Natural killer cell (primary cell): ENCODE results near the gene B3GNT5. TPM values are rescaled to one million over a fixed set of nuclear protein-coding genes. Genes with fewer than 3 reads are reported as not detected.

ENCODE experiments used
- ATAC-seq, 3 donors: fragments of 150-1000 bp in 2 of 3; fragments of 200-7000 bp in 1 of 3; cut with Tn5 transposase; 1 replicate in 1 of 3; 2 replicates in 2 of 3; pipeline ENCODE4 v1.10.0; 2021; ENCODE audit warnings: mild to moderate bottlenecking in 2 of 3, moderate library complexity in 2 of 3
- DNase-seq, 2 donors: peaks; one replicate each; pipeline versions ENCODE4 v3.0.0 to v3.0.0-alpha.2; 2013 to 2021; ENCODE audit warnings: mixed read lengths in 1 of 2
- H3K27ac ChIP-seq: one replicate; pipeline ENCODE4 v1.5.1; 2013; ENCODE audit warnings: mild to moderate bottlenecking, low read length
- H3K27me3 ChIP-seq: one replicate; pipeline ENCODE4 v1.6.1; 2013; ENCODE audit warnings: low read length; ENCODE audit not compliant: control insufficient read depth, insufficient read depth
- H3K36me3 ChIP-seq: one replicate; pipeline ENCODE4 v1.6.1; 2013; ENCODE audit warnings: low read length; ENCODE audit not compliant: control insufficient read depth, insufficient read depth
- H3K4me1 ChIP-seq: one replicate; pipeline ENCODE4 v1.6.1; 2013; ENCODE audit warnings: low read length; ENCODE audit not compliant: control insufficient read depth, insufficient read depth
- H3K4me3 ChIP-seq: one replicate; pipeline ENCODE4 v1.5.1; 2013; ENCODE audit warnings: low read length
- H3K9me3 ChIP-seq: one replicate; pipeline ENCODE4 v1.6.1; 2013; ENCODE audit warnings: low read length; ENCODE audit not compliant: control insufficient read depth, insufficient read depth
- H3K27ac Mint-ChIP-seq, 2 donors: one replicate each; pipeline ENCODE4 v1.8.0; 2022; ENCODE audit warnings: mild to moderate bottlenecking in 2 of 2, mixed read lengths in 2 of 2, moderate library complexity in 1 of 2
- H3K27me3 Mint-ChIP-seq, 2 donors: one replicate each; pipeline ENCODE4 v1.8.0; 2022; ENCODE audit warnings: low read depth in 2 of 2, mixed read lengths in 2 of 2
- H3K36me3 Mint-ChIP-seq: one replicate; pipeline ENCODE4 v1.8.0; 2022; ENCODE audit warnings: mixed read lengths
- H3K4me1 Mint-ChIP-seq, 2 donors: one replicate each; pipeline ENCODE4 v1.8.0; 2022; ENCODE audit warnings: mixed read lengths in 2 of 2
- H3K4me3 Mint-ChIP-seq: one replicate; pipeline ENCODE4 v1.8.0; 2022; ENCODE audit warnings: mild to moderate bottlenecking, moderate library complexity, mixed read lengths
- H3K9me3 Mint-ChIP-seq, 2 donors: one replicate each; pipeline ENCODE4 v1.8.0; 2022; ENCODE audit warnings: mixed read lengths in 2 of 2
- WGBS: methylation state at CpG from one replicate; pipeline ENCODE4 v1.1.7; 2013; ENCODE audit warnings: missing lambda C conversion rate; ENCODE audit not compliant: insufficient coverage; 5-methylcytosine and 5-hydroxymethylcytosine counted together
- intact Hi-C: fragments of 100-400 bp; cut with micrococcal nuclease; formaldehyde crosslinking; loops from one replicate; pipeline ENCODE4 v1.14.2; 2022
- total RNA-seq, 4 donors: library from RNA; stranded (reverse); fragments of 120-200 nt in 1 of 4; gene quantifications; one replicate each; pipeline versions ENCODE4 v1.2.3 to v1.2.4, GENCODE V29; 2013 to 2022
- TF ChIP-seq, protein P1 (sequence below): fragments of 200-600 bp; IDR thresholded peaks from one replicate; pipeline ENCODE4 v1.8.0; 2022; ENCODE audit warnings: antibody characterized with exemption

Gene B3GNT5
- total RNA-seq, 3 donors from 2014 or later (not counting 1 experiment from before 2014, with no cell fraction given), result 1.2 to 4.5 (median 3.4) TPM

DNA sequence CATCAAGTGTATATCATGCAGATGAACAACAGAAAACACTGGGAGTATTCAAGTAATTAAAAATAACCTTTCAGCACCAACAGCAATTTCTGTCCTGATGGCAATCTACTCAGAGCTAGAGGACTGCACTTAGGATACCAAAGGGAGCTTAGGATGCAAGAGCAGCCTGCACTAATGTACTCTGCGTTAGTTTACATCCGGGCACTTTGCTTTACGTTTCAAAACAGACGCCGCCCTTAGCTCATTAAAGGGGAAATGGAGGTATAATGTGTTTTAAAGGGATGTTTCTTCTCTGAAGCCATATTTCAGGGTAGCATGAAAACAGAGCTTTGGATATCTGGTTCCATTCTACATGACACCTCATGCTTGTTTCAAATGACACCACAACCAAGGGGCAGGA, 14.0 kb upstream of the B3GNT5 start:
- no peak overlapping the region for H3K27ac Mint-ChIP-seq
- H3K4me1 ChIP-seq, result no peaks in the 10 kb centered on the region
- DNase-seq (no peak), ATAC-seq (no peak)
- no peak overlapping the region for H3K4me3 Mint-ChIP-seq
- H3K4me1 Mint-ChIP-seq, result no peaks in the 10 kb centered on the region
- H3K36me3 ChIP-seq, result no peaks in the 10 kb centered on the region
- TF ChIP-seq, protein P1, sequence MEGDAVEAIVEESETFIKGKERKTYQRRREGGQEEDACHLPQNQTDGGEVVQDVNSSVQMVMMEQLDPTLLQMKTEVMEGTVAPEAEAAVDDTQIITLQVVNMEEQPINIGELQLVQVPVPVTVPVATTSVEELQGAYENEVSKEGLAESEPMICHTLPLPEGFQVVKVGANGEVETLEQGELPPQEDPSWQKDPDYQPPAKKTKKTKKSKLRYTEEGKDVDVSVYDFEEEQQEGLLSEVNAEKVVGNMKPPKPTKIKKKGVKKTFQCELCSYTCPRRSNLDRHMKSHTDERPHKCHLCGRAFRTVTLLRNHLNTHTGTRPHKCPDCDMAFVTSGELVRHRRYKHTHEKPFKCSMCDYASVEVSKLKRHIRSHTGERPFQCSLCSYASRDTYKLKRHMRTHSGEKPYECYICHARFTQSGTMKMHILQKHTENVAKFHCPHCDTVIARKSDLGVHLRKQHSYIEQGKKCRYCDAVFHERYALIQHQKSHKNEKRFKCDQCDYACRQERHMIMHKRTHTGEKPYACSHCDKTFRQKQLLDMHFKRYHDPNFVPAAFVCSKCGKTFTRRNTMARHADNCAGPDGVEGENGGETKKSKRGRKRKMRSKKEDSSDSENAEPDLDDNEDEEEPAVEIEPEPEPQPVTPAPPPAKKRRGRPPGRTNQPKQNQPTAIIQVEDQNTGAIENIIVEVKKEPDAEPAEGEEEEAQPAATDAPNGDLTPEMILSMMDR, result no peak
- no peaks in the 10 kb centered on the region for H3K27me3 ChIP-seq
- intact Hi-C loops, result no loop called here
- peaks cover 11 to 17% of the 10 kb centered on the region in 2 donors for H3K27me3 Mint-ChIP-seq
- H3K36me3 Mint-ChIP-seq, result no peaks in the 10 kb centered on the region
- H3K9me3 ChIP-seq, result peaks cover 7% of the 10 kb centered on the region
- WGBS, result 98% methylated on average over 5 of the region's 5 CpGs
- no peak overlapping the region for H3K4me3 ChIP-seq
- peaks cover 0 to 5% of the 10 kb centered on the region in 2 donors for H3K9me3 Mint-ChIP-seq
- no peak overlapping the region for H3K27ac ChIP-seq

DNA sequence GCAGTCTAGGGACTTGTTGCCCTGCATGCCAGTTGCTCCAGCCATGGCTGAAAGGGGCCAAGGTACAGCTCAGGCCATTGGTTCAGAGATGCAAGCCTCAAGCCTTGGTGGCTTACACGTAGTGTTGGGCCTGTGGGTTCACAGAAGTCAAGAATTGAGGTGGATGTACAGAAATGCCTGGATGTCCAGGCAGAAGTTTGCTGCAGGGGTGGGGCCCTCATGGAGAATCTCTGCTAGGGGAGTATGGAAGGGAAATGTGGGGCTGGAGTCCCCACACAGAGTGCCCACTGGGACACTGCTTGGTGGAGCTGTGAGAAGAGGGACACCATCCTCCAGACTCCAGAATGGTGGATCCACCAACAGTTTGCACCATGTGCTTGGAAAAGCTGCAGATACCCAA, 10.6 kb upstream of the B3GNT5 start:
- no peak overlapping the region for H3K27ac Mint-ChIP-seq
- peaks cover 7% of the 10 kb centered on the region for H3K9me3 ChIP-seq
- WGBS, result 88% methylated on average over 1 of the region's 1 CpG

DNA sequence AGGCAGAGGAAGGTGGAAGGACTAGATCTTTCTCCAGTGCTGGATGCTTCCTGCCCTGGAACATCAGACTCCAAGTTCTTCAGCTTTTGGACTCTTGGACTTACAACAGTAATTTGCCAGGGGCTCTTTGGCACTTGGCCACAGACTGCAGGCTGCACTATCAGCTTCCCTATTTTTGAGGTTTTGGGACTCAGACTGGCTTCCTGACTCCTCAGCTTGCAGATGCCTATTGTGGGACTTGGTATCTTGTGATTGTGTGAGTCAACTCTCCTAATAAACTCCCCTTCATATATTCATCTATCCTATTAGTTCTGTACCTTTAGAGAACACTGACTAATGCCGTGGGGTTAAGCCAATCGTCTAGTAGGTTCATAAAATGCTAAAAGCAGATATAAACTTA, 8.8 kb upstream of the B3GNT5 start:
- Mint-ChIP-seq H3K9me3 (peaks cover 0 to 5% of the 10 kb centered on the region in 2 donors), H3K27me3 (peaks cover 11 to 17% of the 10 kb centered on the region in 2 donors), H3K4me1 (no peaks in the 10 kb centered on the region), H3K36me3 (no peaks in the 10 kb centered on the region), H3K4me3 (no peak overlapping the region), H3K27ac (no peak overlapping the region)
- intact Hi-C loops, result no loop called here
- Histone ChIP-seq H3K4me3 (no peak overlapping the region), H3K27ac (no peak overlapping the region), H3K27me3 (no peaks in the 10 kb centered on the region), H3K9me3 (peaks cover 7% of the 10 kb centered on the region), H3K36me3 (no peaks in the 10 kb centered on the region), H3K4me1 (no peaks in the 10 kb centered on the region)
- WGBS, result 58% methylated on average over 2 of the region's 2 CpGs
- ATAC-seq (no peak), DNase-seq (no peak)
- TF ChIP-seq, protein P1, result no peak

More for the DNA sequence above, 10.6 kb upstream of the B3GNT5 start:
- ATAC-seq (no peak), DNase-seq (no peak)
- TF ChIP-seq, protein P1, result no peak
- H3K4me3 ChIP-seq, result no peak overlapping the region
- H3K4me1 Mint-ChIP-seq, result no peaks in the 10 kb centered on the region
- H3K36me3 ChIP-seq, result no peaks in the 10 kb centered on the region
- peaks cover 0 to 5% of the 10 kb centered on the region in 2 donors for H3K9me3 Mint-ChIP-seq
- H3K4me1 ChIP-seq, result no peaks in the 10 kb centered on the region
- no peaks in the 10 kb centered on the region for H3K27me3 ChIP-seq
- intact Hi-C loops, result no loop called here
- H3K27me3 Mint-ChIP-seq, result peaks cover 11 to 17% of the 10 kb centered on the region in 2 donors
- no peak overlapping the region for H3K27ac ChIP-seq
- no peak overlapping the region for H3K4me3 Mint-ChIP-seq
- no peaks in the 10 kb centered on the region for H3K36me3 Mint-ChIP-seq

DNA sequence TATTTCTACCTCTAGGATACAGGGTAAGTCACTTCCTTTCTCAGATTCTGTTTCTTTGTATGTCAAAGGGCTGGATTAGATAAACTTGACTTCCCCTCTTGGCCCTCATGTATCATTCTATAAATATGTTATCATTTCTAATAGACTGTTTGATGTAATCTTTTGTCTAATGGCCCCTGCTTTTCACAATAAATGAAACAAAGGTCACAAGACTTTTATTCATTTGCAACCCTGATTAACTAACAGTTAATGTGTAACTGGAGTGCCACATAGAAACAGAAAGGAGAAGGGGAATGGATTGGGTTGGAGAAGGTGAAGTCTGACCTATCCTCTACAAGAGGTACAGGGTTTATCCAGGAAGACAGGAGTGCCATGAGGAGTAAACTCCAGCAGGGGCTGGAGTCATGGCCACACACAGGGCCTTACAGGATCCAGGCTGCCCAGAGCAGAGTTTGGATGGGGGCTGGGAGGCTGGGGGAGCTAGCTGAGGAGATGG, 8.0 kb upstream of the B3GNT5 start:
- H3K27ac Mint-ChIP-seq, result no peak overlapping the region
- TF ChIP-seq, protein P1, result no peak
- Histone ChIP-seq H3K27me3 (no peaks in the 10 kb centered on the region), H3K9me3 (peaks cover 7% of the 10 kb centered on the region), H3K27ac (no peak overlapping the region), H3K36me3 (no peaks in the 10 kb centered on the region), H3K4me1 (no peaks in the 10 kb centered on the region), H3K4me3 (no peak overlapping the region)
- H3K4me3 Mint-ChIP-seq, result no peak overlapping the region
- intact Hi-C loops, result no loop called here
- H3K27me3 Mint-ChIP-seq, result peaks cover 3 to 11% of the 10 kb centered on the region in 2 donors
- H3K36me3 Mint-ChIP-seq, result no peaks in the 10 kb centered on the region
- no peaks in the 10 kb centered on the region for H3K4me1 Mint-ChIP-seq
- ATAC-seq (no peak), DNase-seq (no peak)
- peaks cover 0 to 5% of the 10 kb centered on the region in 2 donors for H3K9me3 Mint-ChIP-seq
